PC-9 (cell line): ENCODE data around the gene CLCN1.

Experiments
- CTCF ChIP-seq: fragments of 200-600 bp; sonication (generic); conservative IDR thresholded peaks from 2 replicates; pipeline ENCODE4 v1.6.1; 2017; ENCODE audit warnings: mixed run types, antibody characterized with exemption, mild to moderate bottlenecking, moderate library complexity
- EZH2 ChIP-seq: fragments of 200-600 bp; sonication (generic); IDR thresholded peaks from 2 replicates; pipeline ENCODE4 v1.8.0; 2017; ENCODE audit warnings: antibody characterized with exemption, low read depth

- TF ChIP-seq CTCF (no peak), EZH2 (no peak)
These were observed 68.2 kb downstream of the CLCN1 start for GRCh38 chr7:143384148-143384547.
